HepG2 (cell line): ENCODE measurements around the gene TRIM2. TPM values are rescaled to one million over a fixed set of nuclear protein-coding genes. Genes with fewer than 3 reads are reported as not detected.

ENCODE experiments used
- ATAC-seq: fragments of 200-7000 bp; cut with Tn5 transposase; 3 replicates; pipeline ENCODE4 v1.9.1; 2020; ENCODE audit warnings: mild to moderate bottlenecking, moderate library complexity
- BruUV-seq: library from RNA; stranded (reverse); fragments of 400-500 nt; replicated peaks from 2 replicates; lab custom pipeline; 2021; lab: Mats Ljungman, UMichigan
- CTCF ChIA-PET: fragments of 300-600 bp; formaldehyde crosslinking; extraction: SDS; loops from one replicate; lab custom pipeline; 2021; ENCODE audit warnings: low total read pairs, inconsistent platforms, low intra/inter-chr PET ratio; lab: Yijun Ruan, JAX
- POLR2A ChIA-PET: fragments of 350-600 bp; sonication (Branson Sonifier 250); formaldehyde crosslinking; loops from one replicate; lab custom pipeline; 2020; ENCODE audit warnings: antibody characterized with exemption, inconsistent platforms; lab: Yijun Ruan, JAX
- DNase-seq: peaks from one replicate; pipeline ENCODE4 v3.0.0-alpha.2; 2015; ENCODE audit warnings: low spot score
- FAIRE-seq: peaks from 3 replicates; lab custom pipeline; 2011; peaks lifted over from hg19 to GRCh38; lab: Jason Lieb, UNC
- H2AFZ ChIP-seq: one replicate; pipeline ENCODE4 v1.6.1; 2011; ENCODE audit warnings: low read length, inconsistent platforms
- H3K27ac ChIP-seq: fragments of 300-600 bp; 3 replicates; pipeline ENCODE4 v1.8.0; 2011; ENCODE audit warnings: mixed run types, mild to moderate bottlenecking, mixed read lengths, low read length, inconsistent platforms; ENCODE audit not compliant: insufficient read depth; ENCODE audit errors: extremely low read length
- H3K27me3 ChIP-seq, 2 experiments: fragments of 200-600 bp in 1 of 2; 2 replicates in 1 of 2; 3 replicates in 1 of 2; pipeline versions ENCODE4 v1.6.0 to v1.8.0; 2011; ENCODE audit warnings: low read length in 2 of 2, mild to moderate bottlenecking in 2 of 2, moderate library complexity in 2 of 2, inconsistent platforms in 1 of 2; ENCODE audit not compliant: insufficient read depth in 2 of 2, control insufficient read depth in 1 of 2
- H3K36me3 ChIP-seq, 2 experiments: fragments of 200-600 bp in 1 of 2; replicated peaks in 1 of 2; 2 replicates in 1 of 2; 3 replicates in 1 of 2; pipeline versions ENCODE4 v1.5.1 to v1.8.0; 2011; ENCODE audit warnings: low read length in 2 of 2, inconsistent platforms in 1 of 2; ENCODE audit not compliant: insufficient read depth in 2 of 2, control insufficient read depth in 1 of 2
- H3K4me1 ChIP-seq: 2 replicates; pipeline ENCODE4 v1.5.1; 2012; ENCODE audit warnings: low read length, inconsistent platforms; ENCODE audit not compliant: insufficient read depth
- H3K4me2 ChIP-seq: 2 replicates; pipeline ENCODE4 v1.6.0; 2011; ENCODE audit warnings: low read depth, low read length, inconsistent platforms
- H3K4me3 ChIP-seq, 3 experiments: fragments of 200-600 bp in 1 of 3; sonication (generic), shearing (Covaris generic) in 1 of 3; replicated peaks in 1 of 3; 2 replicates each; pipeline ENCODE4 v1.5.1; 2011 to 2016; ENCODE audit warnings: low read length in 3 of 3, inconsistent platforms in 2 of 3, low read depth in 2 of 3, mild to moderate bottlenecking in 2 of 3, control low read depth in 1 of 3, mixed read lengths in 1 of 3; ENCODE audit not compliant: insufficient read depth in 1 of 3
- H3K79me2 ChIP-seq: one replicate; pipeline ENCODE4 v1.6.1; 2011; ENCODE audit warnings: low read length, inconsistent platforms; ENCODE audit not compliant: insufficient read depth
- H3K9ac ChIP-seq: 2 replicates; pipeline ENCODE4 v1.6.0; 2011; ENCODE audit warnings: mild to moderate bottlenecking, low read depth, low read length, inconsistent platforms; ENCODE audit not compliant: insufficient read depth
- H3K9me3 ChIP-seq: 2 replicates; pipeline ENCODE4 v1.5.1; 2012; ENCODE audit warnings: mild to moderate bottlenecking, low read length
- H4K20me1 ChIP-seq: 2 replicates; pipeline ENCODE4 v1.6.0; 2011; ENCODE audit warnings: inconsistent platforms, mild to moderate bottlenecking, low read length, moderate library complexity; ENCODE audit not compliant: insufficient read depth
- AGO1 ChIP-seq: fragments of 200-400 bp; formaldehyde crosslinking; IDR thresholded peaks from 2 replicates; pipeline ENCODE4 v1.6.1; 2017; ENCODE audit warnings: mild to moderate bottlenecking, low read depth, low read length, moderate library complexity; ENCODE audit not compliant: poor library complexity, severe bottlenecking
- AGO2 ChIP-seq: fragments of 200-400 bp; formaldehyde crosslinking; optimal IDR thresholded peaks from 2 replicates; pipeline ENCODE3; 2017; ENCODE audit warnings: mild to moderate bottlenecking, low read depth, low read length, moderate library complexity
- CBX5 ChIP-seq: sonication (generic); formaldehyde crosslinking; IDR thresholded peaks from 2 replicates; pipeline ENCODE4 v1.4.0; 2020; ENCODE audit warnings: missing genetic modification reagents, borderline replicate concordance
- ETV6 ChIP-seq: sonication (generic); formaldehyde crosslinking; conservative IDR thresholded peaks from 2 replicates; pipeline ENCODE4 v1.4.0; 2020; ENCODE audit warnings: missing genetic modification reagents
- FOXK1 ChIP-seq: sonication (generic); formaldehyde crosslinking; IDR thresholded peaks from 2 replicates; pipeline ENCODE4 v1.4.0; 2020; ENCODE audit warnings: low read depth, missing genetic modification reagents, borderline replicate concordance
- GABPB1 ChIP-seq: IDR thresholded peaks from 2 replicates; pipeline ENCODE4 v1.6.1; 2016; ENCODE audit warnings: mild to moderate bottlenecking, missing genetic modification reagents, moderate library complexity, missing compliant biosample characterization
- HMG20B ChIP-seq: conservative IDR thresholded peaks from 2 replicates; pipeline ENCODE4 v1.6.1; 2016; ENCODE audit warnings: missing genetic modification reagents, missing compliant biosample characterization
- HNF4A ChIP-seq: sonication (generic); formaldehyde crosslinking; IDR thresholded peaks from 2 replicates; pipeline ENCODE4 v1.4.0; 2020; ENCODE audit warnings: missing genetic modification reagents
- KMT2B ChIP-seq: IDR thresholded peaks from 2 replicates; pipeline ENCODE4 v1.6.1; 2016; ENCODE audit warnings: missing genetic modification reagents, missing compliant biosample characterization
- MBNL3 ChIP-seq: fragments of 250-450 bp; sonication (Bioruptor Pico); conservative IDR thresholded peaks from 2 replicates; pipeline ENCODE4 v1.8.0; 2022; ENCODE audit warnings: mild to moderate bottlenecking, inconsistent platforms
- NFE2L2 ChIP-seq: fragments of 150-350 bp; IDR thresholded peaks from 2 replicates; pipeline ENCODE4 v1.6.1; 2014; ENCODE audit warnings: low read length
- SMC3 ChIP-seq: IDR thresholded peaks from 2 replicates; pipeline ENCODE4 v1.6.1; 2011; ENCODE audit warnings: low read length, improper control_type of control experiment
- TOPORS ChIP-seq: sonication (generic); formaldehyde crosslinking; IDR thresholded peaks from 2 replicates; pipeline ENCODE4 v1.8.0; 2023; ENCODE audit warnings: mild to moderate bottlenecking, missing genetic modification reagents
- ZKSCAN1 ChIP-seq: fragments of 150-350 bp; IDR thresholded peaks from 2 replicates; pipeline ENCODE4 v1.6.1; 2014; ENCODE audit warnings: low read length
- ZNF350 ChIP-seq: sonication (generic); formaldehyde crosslinking; IDR thresholded peaks from 2 replicates; pipeline ENCODE4 v1.4.0; 2020; ENCODE audit warnings: mild to moderate bottlenecking, low read depth, missing genetic modification reagents, borderline replicate concordance
- ZNF614 ChIP-seq: IDR thresholded peaks from 2 replicates; pipeline ENCODE4 v1.6.1; 2018; ENCODE audit warnings: missing biosample characterization, missing genetic modification reagents, inconsistent platforms, borderline replicate concordance
- ZNF792 ChIP-seq: IDR thresholded peaks from 2 replicates; pipeline ENCODE4 v1.6.1; 2016
- WGBS: methylation state at CpG from one replicate; pipeline ENCODE4 v1.1.6; 2017; ENCODE audit warnings: low lambda C conversion rate; 5-methylcytosine and 5-hydroxymethylcytosine counted together
- in situ Hi-C: cut with HindIII; loops from 2 replicates; pipeline ENCODE4 v1.10.0; 2017; ENCODE audit warnings: low pct_unique_long_range_greater_than_20kb; ENCODE audit not compliant: extremely low pct_ligation_motif_present
- intact Hi-C: fragments of 100-400 bp; cut with micrococcal nuclease; formaldehyde crosslinking; loops from one replicate; pipeline ENCODE4 v1.10.0; 2022; ENCODE audit not compliant: unreplicated experiment
- polyA plus RNA-seq, 8 experiments: library from polyadenylated mRNA; depleted of rRNA in 3 of 8; stranded (reverse) in 7 of 8; unstranded in 1 of 8; fragments of >200 nt; fragmentation: Illumina TruSeq in 4 of 8; extraction: Trizol in 4 of 8; gene quantifications; 2 replicates each; pipeline versions ENCODE4 v1.2.1 to v1.2.3, GENCODE V29; 2011 to 2016; ENCODE audit warnings: low read depth in 4 of 8, missing spikeins in 1 of 8, mixed read lengths in 1 of 8; ENCODE audit not compliant: insufficient read depth in 1 of 8
- total RNA-seq, 5 experiments: library from RNA; depleted of rRNA; stranded (reverse); fragments of >200 nt; fragmentation: Illumina TruSeq; extraction: Trizol; gene quantifications; 2 replicates each; pipeline ENCODE4 v1.2.3, GENCODE V29; 2016; ENCODE audit warnings: low read depth in 1 of 5
- TF ChIP-seq, protein P1 (sequence below): sonication (generic); formaldehyde crosslinking; IDR thresholded peaks from 2 replicates; pipeline ENCODE4 v1.4.0; 2020; ENCODE audit warnings: missing genetic modification reagents
- TF ChIP-seq, protein P2 (sequence below): sonication (generic); formaldehyde crosslinking; IDR thresholded peaks from 2 replicates; pipeline ENCODE4 v1.4.0; 2020; ENCODE audit warnings: missing genetic modification reagents

Gene TRIM2
- total and polyA plus RNA-seq, 2 of the 13 experiments (the other 11 are each of a cell fraction or from before 2014, with no cell fraction given) = 2.1 to 4.2 TPM

GRCh38 chr4:153252122-153252521 is 47.9 kb downstream of the TRIM2 start:
- POLR2A ChIA-PET = no interaction called here
- no peak overlapping the region for H3K9ac ChIP-seq
- no peak for TF ChIP-seq FOXK1 (CRISPR knock-in tag)
- no peak for TF ChIP-seq GABPB1 (CRISPR knock-in tag)
- no peak for TF ChIP-seq ZNF350 (CRISPR knock-in tag)
- TF ChIP-seq KMT2B (CRISPR knock-in tag) = no peak
- no peak for TF ChIP-seq AGO1
- no peak for TF ChIP-seq ETV6 (CRISPR knock-in tag)
- TF ChIP-seq ZNF614 = no peak
- no peak for TF ChIP-seq ZNF792 (CRISPR knock-in tag)
- no peak for TF ChIP-seq ZKSCAN1
- no peak for TF ChIP-seq CBX5
- TF ChIP-seq, protein P1, sequence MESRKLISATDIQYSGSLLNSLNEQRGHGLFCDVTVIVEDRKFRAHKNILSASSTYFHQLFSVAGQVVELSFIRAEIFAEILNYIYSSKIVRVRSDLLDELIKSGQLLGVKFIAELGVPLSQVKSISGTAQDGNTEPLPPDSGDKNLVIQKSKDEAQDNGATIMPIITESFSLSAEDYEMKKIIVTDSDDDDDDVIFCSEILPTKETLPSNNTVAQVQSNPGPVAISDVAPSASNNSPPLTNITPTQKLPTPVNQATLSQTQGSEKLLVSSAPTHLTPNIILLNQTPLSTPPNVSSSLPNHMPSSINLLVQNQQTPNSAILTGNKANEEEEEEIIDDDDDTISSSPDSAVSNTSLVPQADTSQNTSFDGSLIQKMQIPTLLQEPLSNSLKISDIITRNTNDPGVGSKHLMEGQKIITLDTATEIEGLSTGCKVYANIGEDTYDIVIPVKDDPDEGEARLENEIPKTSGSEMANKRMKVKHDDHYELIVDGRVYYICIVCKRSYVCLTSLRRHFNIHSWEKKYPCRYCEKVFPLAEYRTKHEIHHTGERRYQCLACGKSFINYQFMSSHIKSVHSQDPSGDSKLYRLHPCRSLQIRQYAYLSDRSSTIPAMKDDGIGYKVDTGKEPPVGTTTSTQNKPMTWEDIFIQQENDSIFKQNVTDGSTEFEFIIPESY = no peak
- no peak for TF ChIP-seq HMG20B (CRISPR knock-in tag)
- TF ChIP-seq, protein P2, sequence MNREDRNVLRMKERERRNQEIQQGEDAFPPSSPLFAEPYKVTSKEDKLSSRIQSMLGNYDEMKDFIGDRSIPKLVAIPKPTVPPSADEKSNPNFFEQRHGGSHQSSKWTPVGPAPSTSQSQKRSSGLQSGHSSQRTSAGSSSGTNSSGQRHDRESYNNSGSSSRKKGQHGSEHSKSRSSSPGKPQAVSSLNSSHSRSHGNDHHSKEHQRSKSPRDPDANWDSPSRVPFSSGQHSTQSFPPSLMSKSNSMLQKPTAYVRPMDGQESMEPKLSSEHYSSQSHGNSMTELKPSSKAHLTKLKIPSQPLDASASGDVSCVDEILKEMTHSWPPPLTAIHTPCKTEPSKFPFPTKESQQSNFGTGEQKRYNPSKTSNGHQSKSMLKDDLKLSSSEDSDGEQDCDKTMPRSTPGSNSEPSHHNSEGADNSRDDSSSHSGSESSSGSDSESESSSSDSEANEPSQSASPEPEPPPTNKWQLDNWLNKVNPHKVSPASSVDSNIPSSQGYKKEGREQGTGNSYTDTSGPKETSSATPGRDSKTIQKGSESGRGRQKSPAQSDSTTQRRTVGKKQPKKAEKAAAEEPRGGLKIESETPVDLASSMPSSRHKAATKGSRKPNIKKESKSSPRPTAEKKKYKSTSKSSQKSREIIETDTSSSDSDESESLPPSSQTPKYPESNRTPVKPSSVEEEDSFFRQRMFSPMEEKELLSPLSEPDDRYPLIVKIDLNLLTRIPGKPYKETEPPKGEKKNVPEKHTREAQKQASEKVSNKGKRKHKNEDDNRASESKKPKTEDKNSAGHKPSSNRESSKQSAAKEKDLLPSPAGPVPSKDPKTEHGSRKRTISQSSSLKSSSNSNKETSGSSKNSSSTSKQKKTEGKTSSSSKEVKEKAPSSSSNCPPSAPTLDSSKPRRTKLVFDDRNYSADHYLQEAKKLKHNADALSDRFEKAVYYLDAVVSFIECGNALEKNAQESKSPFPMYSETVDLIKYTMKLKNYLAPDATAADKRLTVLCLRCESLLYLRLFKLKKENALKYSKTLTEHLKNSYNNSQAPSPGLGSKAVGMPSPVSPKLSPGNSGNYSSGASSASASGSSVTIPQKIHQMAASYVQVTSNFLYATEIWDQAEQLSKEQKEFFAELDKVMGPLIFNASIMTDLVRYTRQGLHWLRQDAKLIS = no peak
- no peak for TF ChIP-seq SMC3
- TF ChIP-seq HNF4A = no peak
- TF ChIP-seq MBNL3 (CRISPR knock-in tag) = no peak
- no peak for TF ChIP-seq AGO2
- TF ChIP-seq NFE2L2 = no peak
- no peak for TF ChIP-seq TOPORS
- H3K79me2 ChIP-seq = no peaks in the 10 kb centered on the region
- ATAC-seq (no peak), DNase-seq (no peak), FAIRE-seq (no peak)
- CTCF ChIA-PET = no interaction called here
- no peak overlapping the region for H3K4me3 ChIP-seq
- no peaks in the 10 kb centered on the region for H3K27me3 ChIP-seq
- BruUV-seq = no TSS peak
- intact Hi-C loops = no loop called here
- no peak overlapping the region for H3K4me2 ChIP-seq
- no peak overlapping the region for H3K27ac ChIP-seq
- no peaks in the 10 kb centered on the region; the same call in 1 of the 2 replicates for H4K20me1 ChIP-seq
- H3K36me3 ChIP-seq = no peaks in the 10 kb centered on the region
- WGBS = 78% methylated on average over 3 of the region's 3 CpGs
- H3K9me3 ChIP-seq = no peaks in the 10 kb centered on the region
- peaks cover 18% of the 10 kb centered on the region for H3K4me1 ChIP-seq
- H2AFZ ChIP-seq = no peak overlapping the region
- in situ Hi-C loops = no loop called here
